HG03103 (cell line): Measurements from ENCODE around the gene CLEC2B.
A peak's percentile ranks its signal among the peaks of the same experiment; 100 is the strongest.

Experiments
- ATAC-seq: cut with Tn5 transposase; IDR thresholded peaks from one replicate; pipeline ENCODE4 v1.9.1; 2021; ENCODE audit warnings: low read depth; ENCODE audit not compliant: unreplicated experiment

The CLEC2B gene

GRCh38 chr12:9870286-9870866 is 1.2 kb upstream of the CLEC2B start:
- ATAC-seq, result no peak

- no peak for ATAC-seq
Observed at GRCh38 chr12:9868951-9869306, 225 bp downstream of the CLEC2B start.

GRCh38 chr12:9868311-9868801 is 798 bp downstream of the CLEC2B start:
- ATAC-seq, result no peak

GRCh38 chr12:9867531-9867930 is 1.6 kb downstream of the CLEC2B start:
- ATAC-seq, result no peak

- ATAC-seq, result no peak
Observed at GRCh38 chr12:9866860-9867269, 2.3 kb downstream of the CLEC2B start.

GRCh38 chr12:9864913-9865675 is 4.1 kb downstream of the CLEC2B start:
- ATAC-seq, result no peak

GRCh38 chr12:9858135-9858534 is 11.0 kb downstream of the CLEC2B start:
- no peak for ATAC-seq

GRCh38 chr12:9856894-9857293 is 12.3 kb downstream of the CLEC2B start:
- no peak for ATAC-seq

GRCh38 chr12:9856151-9856550 is 13.0 kb downstream of the CLEC2B start:
- ATAC-seq, result no peak

- ATAC-seq, result no peak
Observed at GRCh38 chr12:9851927-9852326, 17.2 kb downstream of the CLEC2B start.

GRCh38 chr12:9851050-9851449 is 18.1 kb downstream of the CLEC2B start:
- ATAC-seq, result no peak

- ATAC-seq, result no peak
Observed at GRCh38 chr12:9848899-9849298, 20.3 kb downstream of the CLEC2B start.

- ATAC-seq, result no peak
Observed at GRCh38 chr12:9843407-9843806, 25.7 kb downstream of the CLEC2B start.

GRCh38 chr12:9831720-9832119 is 37.4 kb downstream of the CLEC2B start:
- ATAC-seq, result no peak

GRCh38 chr12:9829982-9830381 is 39.2 kb downstream of the CLEC2B start:
- ATAC-seq, result no peak

- ATAC-seq, result no peak
Observed at GRCh38 chr12:9829483-9829882, 39.7 kb downstream of the CLEC2B start.

- ATAC-seq, result no peak
Observed at GRCh38 chr12:9827209-9827888, 41.8 kb downstream of the CLEC2B start, which contains the start of gene KLRF1. Gene KLRF1, plus strand, starts transcription at chr12:9827481. Its CDS starts 64 bp downstream, at chr12:9827545.

- no peak for ATAC-seq
Observed at GRCh38 chr12:9820281-9820930, 48.7 kb downstream of the CLEC2B start.

GRCh38 chr12:9813821-9814798 is 55.0 kb downstream of the CLEC2B start:
- peak; percentile 83 for ATAC-seq

GRCh38 chr12:9811621-9812020 is 57.5 kb downstream of the CLEC2B start:
- no peak for ATAC-seq
